ENCODE measurements around the gene C1orf74.

C1orf74 gene

DNA sequence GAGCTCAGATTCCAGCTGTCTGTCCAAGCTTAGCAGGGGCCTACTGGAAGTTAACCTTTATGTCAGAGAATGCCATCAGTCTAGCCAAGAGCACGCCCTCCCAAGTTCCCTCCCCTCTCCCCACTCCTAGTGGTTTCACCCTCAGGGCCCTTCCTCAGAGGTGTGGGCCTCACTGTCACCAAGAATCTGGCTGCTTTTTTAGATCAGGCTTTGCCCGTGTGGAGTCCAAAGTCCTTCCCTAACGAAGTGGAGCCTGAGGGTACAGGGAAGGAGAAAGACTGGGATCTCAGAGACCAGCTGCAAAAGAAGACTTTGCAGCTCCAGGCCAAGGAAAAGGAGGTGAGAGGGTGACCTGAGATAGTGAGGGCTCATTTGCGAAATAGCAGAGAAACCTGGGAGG lies 4.1 kb downstream of the C1orf74 start:
- no peak overlapping the region for H3K4me3 ChIP-seq (ENCODE audit: low read depth, low read length)
- TF ChIP-seq, protein P1, sequence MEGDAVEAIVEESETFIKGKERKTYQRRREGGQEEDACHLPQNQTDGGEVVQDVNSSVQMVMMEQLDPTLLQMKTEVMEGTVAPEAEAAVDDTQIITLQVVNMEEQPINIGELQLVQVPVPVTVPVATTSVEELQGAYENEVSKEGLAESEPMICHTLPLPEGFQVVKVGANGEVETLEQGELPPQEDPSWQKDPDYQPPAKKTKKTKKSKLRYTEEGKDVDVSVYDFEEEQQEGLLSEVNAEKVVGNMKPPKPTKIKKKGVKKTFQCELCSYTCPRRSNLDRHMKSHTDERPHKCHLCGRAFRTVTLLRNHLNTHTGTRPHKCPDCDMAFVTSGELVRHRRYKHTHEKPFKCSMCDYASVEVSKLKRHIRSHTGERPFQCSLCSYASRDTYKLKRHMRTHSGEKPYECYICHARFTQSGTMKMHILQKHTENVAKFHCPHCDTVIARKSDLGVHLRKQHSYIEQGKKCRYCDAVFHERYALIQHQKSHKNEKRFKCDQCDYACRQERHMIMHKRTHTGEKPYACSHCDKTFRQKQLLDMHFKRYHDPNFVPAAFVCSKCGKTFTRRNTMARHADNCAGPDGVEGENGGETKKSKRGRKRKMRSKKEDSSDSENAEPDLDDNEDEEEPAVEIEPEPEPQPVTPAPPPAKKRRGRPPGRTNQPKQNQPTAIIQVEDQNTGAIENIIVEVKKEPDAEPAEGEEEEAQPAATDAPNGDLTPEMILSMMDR (IDR thresholded peaks at IDR 0.05; ENCODE audit: low read depth, low read length) = no peak

DNA sequence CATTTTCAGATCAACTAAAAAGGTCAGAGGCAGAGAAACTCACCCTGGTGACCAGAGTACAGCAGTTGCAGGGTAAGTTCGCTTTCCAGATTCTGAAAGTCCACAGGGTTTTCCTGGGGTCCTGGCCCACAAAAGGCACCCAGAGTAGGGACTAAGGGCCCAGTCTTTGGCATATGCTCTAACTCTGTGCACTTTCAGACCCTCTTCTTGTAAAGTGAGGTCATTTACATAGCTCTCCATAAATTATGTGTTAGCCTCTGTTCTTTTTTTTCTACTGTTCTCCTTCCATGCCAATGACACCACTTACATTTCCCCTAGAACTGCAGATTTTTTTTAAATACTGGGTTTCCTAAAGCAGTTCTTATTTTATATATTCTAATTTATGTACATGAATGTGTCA lies 6.3 kb downstream of the C1orf74 start:
- TF ChIP-seq, protein P1 (IDR thresholded peaks at IDR 0.05; ENCODE audit: low read depth, low read length) = no peak
- no peak overlapping the region for H3K4me3 ChIP-seq (ENCODE audit: low read depth, low read length)

DNA sequence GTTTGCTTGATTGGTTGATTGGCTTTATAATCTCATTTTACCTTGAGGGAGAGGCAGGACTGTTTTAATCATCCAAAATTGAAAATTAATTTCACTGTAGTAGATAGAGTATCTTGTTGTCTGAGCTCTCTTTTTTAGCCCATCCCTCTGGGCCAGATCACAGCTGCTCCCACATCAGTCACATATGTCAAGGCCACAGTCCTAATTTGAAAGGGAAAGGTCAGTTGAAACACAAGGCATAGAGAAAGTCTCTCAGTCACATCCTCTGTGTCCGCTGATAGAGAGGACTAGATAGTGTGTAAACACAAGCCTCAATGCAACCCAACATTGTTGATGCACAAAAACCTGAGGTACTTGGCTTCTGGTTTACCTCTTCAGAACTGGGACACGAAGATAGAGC lies 6.8 kb downstream of the C1orf74 start:
- H3K4me3 ChIP-seq (ENCODE audit: low read depth, low read length) = no peak overlapping the region
- TF ChIP-seq, protein P1 (IDR thresholded peaks at IDR 0.05; ENCODE audit: low read depth, low read length) = no peak

DNA sequence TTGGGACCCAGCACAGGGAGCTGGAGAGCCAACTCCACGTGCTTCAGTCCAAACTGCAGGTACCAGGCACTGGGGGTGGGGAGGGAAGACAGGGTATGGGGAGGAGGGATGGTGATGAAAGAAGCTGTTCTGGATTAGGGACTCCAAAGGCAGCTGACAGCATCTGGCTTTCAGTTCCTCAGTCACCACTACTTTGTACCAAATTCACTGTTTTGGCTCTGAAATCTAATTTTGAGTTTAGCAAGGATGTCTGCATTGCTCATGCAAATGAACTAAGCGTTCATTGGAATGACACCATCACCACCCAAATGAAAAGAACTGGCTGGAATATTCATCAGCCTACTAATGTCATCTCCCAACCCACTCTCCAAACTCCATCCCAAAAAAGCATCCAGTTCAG lies 8.7 kb downstream of the C1orf74 start:
- TF ChIP-seq, protein P1 (IDR thresholded peaks at IDR 0.05; ENCODE audit: low read depth, low read length) = no peak
- no peak overlapping the region for H3K4me3 ChIP-seq (ENCODE audit: low read depth, low read length)

DNA sequence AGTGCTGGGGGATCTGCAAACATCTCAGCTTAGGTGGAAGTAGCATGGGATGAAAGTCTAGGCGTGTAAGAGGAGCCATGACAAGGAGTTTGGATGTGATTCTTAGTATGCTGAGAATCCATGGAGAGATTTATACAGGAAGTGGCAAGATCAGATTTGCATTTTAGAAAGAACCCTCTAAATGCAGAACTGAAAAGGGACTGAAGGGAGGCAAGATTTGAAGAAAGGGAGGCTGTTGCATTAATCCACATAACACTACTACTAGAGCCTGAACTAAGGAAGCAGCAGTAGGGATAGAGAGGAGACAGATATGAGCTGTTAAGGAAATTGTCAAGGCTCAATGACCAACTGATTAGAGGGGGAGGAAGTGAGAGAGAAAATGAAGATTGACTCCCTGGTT lies 9.8 kb downstream of the C1orf74 start:
- TF ChIP-seq, protein P1 (IDR thresholded peaks at IDR 0.05; ENCODE audit: low read depth, low read length) = no peak
- H3K4me3 ChIP-seq (ENCODE audit: low read depth, low read length) = no peak overlapping the region

DNA sequence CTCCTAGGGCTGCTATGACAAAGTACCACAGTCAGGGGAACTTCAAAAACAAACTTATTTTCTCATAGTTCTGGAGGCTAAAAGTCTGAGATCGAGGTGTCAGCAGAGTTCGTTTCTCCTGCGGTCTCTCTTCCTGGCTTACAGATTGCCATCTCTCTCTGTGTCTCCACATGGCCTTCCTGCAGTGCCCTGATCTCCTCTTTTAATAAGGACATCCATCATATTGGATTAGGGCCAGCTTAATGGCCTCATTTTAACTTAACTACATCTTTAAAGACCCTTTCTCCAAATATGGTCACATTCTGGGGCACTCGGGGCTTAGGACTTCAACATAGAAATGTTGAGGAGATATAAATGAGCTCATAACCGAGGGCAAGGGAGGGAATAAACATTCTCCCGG lies 12.2 kb downstream of the C1orf74 start:
- no peak overlapping the region for H3K4me3 ChIP-seq (ENCODE audit: low read depth, low read length)
- TF ChIP-seq, protein P1 (IDR thresholded peaks at IDR 0.05; ENCODE audit: low read depth, low read length) = no peak

DNA sequence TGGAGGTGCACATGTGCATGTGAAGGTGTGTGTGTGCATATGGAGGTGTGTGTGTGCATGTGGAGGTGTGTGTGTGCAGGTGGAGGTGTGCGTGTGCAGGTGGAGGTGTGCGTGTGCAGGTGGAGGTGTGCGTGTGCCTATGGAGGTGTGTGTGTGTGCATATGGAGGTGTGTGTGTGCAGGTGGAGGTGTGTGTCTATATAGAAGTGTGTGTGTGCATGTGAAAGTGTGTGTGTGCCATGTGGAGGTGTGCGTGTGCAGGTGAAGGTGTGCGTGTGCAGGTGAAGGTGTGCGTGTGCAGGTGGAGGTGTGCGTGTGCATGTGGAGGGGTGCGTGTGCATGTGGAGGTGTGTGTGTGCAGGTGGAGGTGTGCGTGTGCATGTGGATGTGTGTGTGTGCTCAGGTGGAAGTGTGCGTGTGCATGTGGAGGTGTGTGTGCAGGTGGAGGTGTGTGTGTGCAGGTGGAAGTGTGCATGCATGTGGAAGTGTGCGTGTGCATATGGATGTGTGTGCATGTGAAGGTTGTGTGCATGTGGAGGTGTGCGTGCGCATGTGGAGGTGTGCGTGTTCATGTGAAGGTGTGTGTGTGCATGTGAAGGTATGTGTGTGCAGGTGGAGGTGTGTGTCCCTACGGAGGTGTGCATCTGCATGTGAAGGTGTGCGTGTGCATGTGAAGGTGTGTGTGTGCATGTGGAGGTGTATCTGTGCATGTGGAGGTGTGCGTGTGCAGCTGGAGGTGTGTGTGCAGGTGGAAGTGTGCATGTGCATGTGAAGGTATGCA lies 13.5 kb downstream of the C1orf74 start:
- no peak overlapping the region for H3K4me3 ChIP-seq (ENCODE audit: low read depth, low read length)
- TF ChIP-seq, protein P1 (IDR thresholded peaks at IDR 0.05; ENCODE audit: low read depth, low read length) = no peak

All from WI38 (cell line).